Thymus (tissue), 11 donors: ENCODE results near the gene ITPK1. TPM values are rescaled to one million over a fixed set of nuclear protein-coding genes. Genes with fewer than 3 reads are reported as not detected.

ENCODE experiments used
- DNase-seq, 9 donors: peaks; one replicate each; pipeline ENCODE4 v3.0.0-alpha.2; 2013; ENCODE audit warnings: low spot score in 9 of 9, low read depth in 6 of 9, missing footprints in 1 of 9
- H3K27ac ChIP-seq, 2 donors: one replicate each; pipeline ENCODE4 v1.5.1; 2013; ENCODE audit warnings: control low read depth in 1 of 2, low read depth in 1 of 2, low read length in 1 of 2, mild to moderate bottlenecking in 1 of 2, moderate library complexity in 1 of 2
- H3K27me3 ChIP-seq, 2 donors: one replicate each; pipeline ENCODE4 v1.5.1; 2013; ENCODE audit warnings: low read length in 1 of 2; ENCODE audit not compliant: control insufficient read depth in 2 of 2, insufficient read depth in 1 of 2
- H3K36me3 ChIP-seq, 2 donors: one replicate each; pipeline ENCODE4 v1.5.1; 2013; ENCODE audit warnings: low read length in 1 of 2, mild to moderate bottlenecking in 1 of 2, moderate library complexity in 1 of 2; ENCODE audit not compliant: control insufficient read depth in 2 of 2, insufficient read depth in 2 of 2
- H3K4me1 ChIP-seq, 2 donors: one replicate each; pipeline ENCODE4 v1.5.1; 2013; ENCODE audit warnings: low read length in 2 of 2; ENCODE audit not compliant: control insufficient read depth in 2 of 2, insufficient read depth in 2 of 2
- H3K4me3 ChIP-seq, 2 donors: one replicate each; pipeline ENCODE4 v1.5.1; 2013; ENCODE audit warnings: low read length in 2 of 2, control low read depth in 1 of 2, mild to moderate bottlenecking in 1 of 2
- H3K9me3 ChIP-seq, 2 donors: one replicate each; pipeline ENCODE4 v1.5.1; 2013; ENCODE audit warnings: low read length in 1 of 2, mild to moderate bottlenecking in 1 of 2; ENCODE audit not compliant: control insufficient read depth in 2 of 2, insufficient read depth in 1 of 2
- WGBS: extraction: QIAGEN DNeasy Blood & Tissue Kit; methylation state at CpG from one replicate; pipeline ENCODE4 v1.1.7; 2013; 5-methylcytosine and 5-hydroxymethylcytosine counted together
- polyA plus RNA-seq: library from polyadenylated mRNA; stranded (reverse); fragments of 200-250 nt; gene quantifications from one replicate; pipeline ENCODE4 v1.2.3, GENCODE V29; 2013
- total RNA-seq: library from RNA; stranded (reverse); fragments of 120-200 nt; gene quantifications from one replicate; pipeline ENCODE4 v1.2.4, GENCODE V29; 2013
- donor health status: healthy.

The ITPK1 gene
- total and polyA plus RNA-seq, 2 donors = 9.5 to 20.9 TPM

GRCh38 chr14:93032421-93032936 lies 83.2 kb downstream of the ITPK1 start:
- Histone ChIP-seq H3K4me1 (peaks cover 18 to 20% of the 10 kb centered on the region in 2 donors), H3K27ac (no peak overlapping the region), H3K4me3 (no peak overlapping the region), H3K36me3 (no peaks in the 10 kb centered on the region), H3K27me3 (no peaks in the 10 kb centered on the region), H3K9me3 (peaks cover 0 to 2% of the 10 kb centered on the region in 2 donors)
- 94% methylated on average over 11 of the region's 11 CpGs for WGBS
- DNase-seq = no peak

GRCh38 chr14:93031505-93032315 lies 84.0 kb downstream of the ITPK1 start:
- no peak for DNase-seq
- WGBS = 95% methylated on average over 15 of the region's 15 CpGs
- peaks cover 18 to 20% of the 10 kb centered on the region in 2 donors for H3K4me1 ChIP-seq
- peaks cover 0 to 2% of the 10 kb centered on the region in 2 donors for H3K9me3 ChIP-seq
- no peaks in the 10 kb centered on the region for H3K36me3 ChIP-seq
- H3K27ac ChIP-seq = no peak overlapping the region
- no peak overlapping the region for H3K4me3 ChIP-seq
- H3K27me3 ChIP-seq = no peaks in the 10 kb centered on the region

GRCh38 chr14:93030761-93031160 lies 85.0 kb downstream of the ITPK1 start:
- Histone ChIP-seq H3K36me3 (no peaks in the 10 kb centered on the region), H3K27me3 (no peaks in the 10 kb centered on the region), H3K4me1 (peaks cover 18 to 20% of the 10 kb centered on the region in 2 donors), H3K27ac (no peak overlapping the region), H3K9me3 (peaks cover 0 to 2% of the 10 kb centered on the region in 2 donors), H3K4me3 (no peak overlapping the region)
- 91% methylated on average over 10 of the region's 10 CpGs for WGBS
- no peak for DNase-seq

GRCh38 chr14:93029911-93030508 lies 85.7 kb downstream of the ITPK1 start:
- no peak for DNase-seq
- no peak overlapping the region for H3K4me3 ChIP-seq
- H3K27ac ChIP-seq = no peak overlapping the region
- H3K27me3 ChIP-seq = no peaks in the 10 kb centered on the region
- H3K4me1 ChIP-seq = peaks cover 18 to 20% of the 10 kb centered on the region in 2 donors
- WGBS = 97% methylated on average over 8 of the region's 8 CpGs
- no peaks in the 10 kb centered on the region for H3K36me3 ChIP-seq
- peaks cover 0 to 2% of the 10 kb centered on the region in 2 donors for H3K9me3 ChIP-seq

- no peak for DNase-seq
- no peaks in the 10 kb centered on the region for H3K36me3 ChIP-seq
- no peak overlapping the region for H3K27ac ChIP-seq
- H3K9me3 ChIP-seq = peaks cover 0 to 2% of the 10 kb centered on the region in 2 donors
- peaks cover 14 to 18% of the 10 kb centered on the region in 2 donors for H3K4me1 ChIP-seq
- no peaks in the 10 kb centered on the region for H3K27me3 ChIP-seq
- WGBS = 98% methylated on average over 5 of the region's 5 CpGs
- no peak overlapping the region for H3K4me3 ChIP-seq
These were observed 86.3 kb downstream of the ITPK1 start for GRCh38 chr14:93029417-93029816.

- H3K4me1 ChIP-seq = peaks cover 9 to 11% of the 10 kb centered on the region in 2 donors
- peaks cover 0 to 2% of the 10 kb centered on the region in 2 donors for H3K9me3 ChIP-seq
- no peaks in the 10 kb centered on the region for H3K27me3 ChIP-seq
- DNase-seq = no peak
- no peak overlapping the region for H3K4me3 ChIP-seq
- H3K36me3 ChIP-seq = no peaks in the 10 kb centered on the region
- 96% methylated on average over 9 of the region's 9 CpGs for WGBS
- H3K27ac ChIP-seq = no peak overlapping the region
These were observed 87.0 kb downstream of the ITPK1 start for GRCh38 chr14:93028724-93029076.

- Histone ChIP-seq H3K27ac (no peak overlapping the region), H3K36me3 (no peaks in the 10 kb centered on the region), H3K27me3 (no peaks in the 10 kb centered on the region), H3K9me3 (peaks cover 0 to 2% of the 10 kb centered on the region in 2 donors), H3K4me1 (peaks cover 3 to 4% of the 10 kb centered on the region in 2 donors), H3K4me3 (no peak overlapping the region)
- WGBS = 98% methylated on average over 19 of the region's 19 CpGs
- DNase-seq = no peak
These were observed 87.7 kb downstream of the ITPK1 start for GRCh38 chr14:93027810-93028723.

- WGBS = 97% methylated on average over 7 of the region's 7 CpGs
- H3K27ac ChIP-seq = no peak overlapping the region
These were observed 89.4 kb downstream of the ITPK1 start for GRCh38 chr14:93026339-93026738.

More at GRCh38 chr14:93026339-93026738, 89.4 kb downstream of the ITPK1 start:
- Histone ChIP-seq H3K9me3 (no peaks in the 10 kb centered on the region), H3K4me3 (no peak overlapping the region), H3K27me3 (no peaks in the 10 kb centered on the region), H3K36me3 (no peaks in the 10 kb centered on the region), H3K4me1 (peaks cover 2 to 3% of the 10 kb centered on the region in 2 donors)
- DNase-seq = no peak
